ENCODE results near the gene MAGEA10.
"Not testable (repeated sequence)": the region's sequence is repeated elsewhere in the genome, so short reads cannot be mapped to it uniquely, and the experiment has no call there.

Gene MAGEA10

GRCh38 chrX:152138388-152138784 is at the start of gene MAGEA10:
TSS of gene MAGEA10 (minus strand) at chrX:152138577. CDS start at chrX:152135620, 2,957 bp downstream.
- no peak for DNase-seq

- no peak for DNase-seq
Observed at GRCh38 chrX:152177497-152178269, 39.3 kb upstream of the MAGEA10 start.

GRCh38 chrX:152177052-152177451 is 38.7 kb upstream of the MAGEA10 start:
- no peak for DNase-seq

GRCh38 chrX:152175892-152176291 is 37.5 kb upstream of the MAGEA10 start:
- not testable (repeated sequence) for DNase-seq

GRCh38 chrX:152173923-152174322 is 35.5 kb upstream of the MAGEA10 start:
- not testable (repeated sequence) for DNase-seq

- no peak for DNase-seq
Observed at GRCh38 chrX:152170621-152171020, 32.2 kb upstream of the MAGEA10 start.

- no peak for DNase-seq
Observed at GRCh38 chrX:152165033-152165743, 26.8 kb upstream of the MAGEA10 start.

GRCh38 chrX:152157042-152157441 is 18.7 kb upstream of the MAGEA10 start:
- DNase-seq, result no peak

GRCh38 chrX:152155766-152156310 is 17.5 kb upstream of the MAGEA10 start:
- no peak for DNase-seq

GRCh38 chrX:152154050-152154449 is 15.7 kb upstream of the MAGEA10 start:
- DNase-seq, result no peak

- no peak for DNase-seq
Observed at GRCh38 chrX:152151256-152151655, 12.9 kb upstream of the MAGEA10 start.

- DNase-seq, result no peak
Observed at GRCh38 chrX:152149648-152150047, 11.3 kb upstream of the MAGEA10 start.

GRCh38 chrX:152139589-152139988 is 1.2 kb upstream of the MAGEA10 start:
- DNase-seq, result no peak

GRCh38 chrX:152137771-152138387 is 498 bp downstream of the MAGEA10 start:
- no peak for DNase-seq

- DNase-seq, result no peak
Observed at GRCh38 chrX:152136312-152136711, 2.1 kb downstream of the MAGEA10 start.

GRCh38 chrX:152131525-152131924 is 6.9 kb downstream of the MAGEA10 start:
- DNase-seq, result no peak

- DNase-seq, result not testable (repeated sequence)
Observed at GRCh38 chrX:152129069-152129844, 9.1 kb downstream of the MAGEA10 start.

GRCh38 chrX:152117305-152117704 is 21.1 kb downstream of the MAGEA10 start:
- DNase-seq, result no peak

GRCh38 chrX:152108527-152108926 is 29.9 kb downstream of the MAGEA10 start:
- no peak for DNase-seq

- DNase-seq, result no peak
Observed at GRCh38 chrX:152103866-152104265, 34.5 kb downstream of the MAGEA10 start.

- no peak for DNase-seq
Observed at GRCh38 chrX:152086141-152086540, 52.2 kb downstream of the MAGEA10 start.
